Myocyte (in vitro differentiated cells): ENCODE data around the gene MACROD2. TPM values are rescaled to one million over a fixed set of nuclear protein-coding genes. Genes with fewer than 3 reads are reported as not detected.
"Not testable (repeated sequence)": the region's sequence is repeated elsewhere in the genome, so short reads cannot be mapped to it uniquely, and the experiment has no call there.

ENCODE experiments used
- DNase-seq: peaks from one replicate; pipeline ENCODE4 v3.0.0-alpha.2; 2012; ENCODE audit warnings: low read depth
- total RNA-seq: library from RNA; depleted of rRNA; stranded (reverse); fragments of >200 nt; gene quantifications from 2 replicates; pipeline ENCODE4 v1.2.3, GENCODE V29; 2014

MACROD2 gene
- total RNA-seq, 1 donor from 2014 or later = 5.3 TPM

DNA sequence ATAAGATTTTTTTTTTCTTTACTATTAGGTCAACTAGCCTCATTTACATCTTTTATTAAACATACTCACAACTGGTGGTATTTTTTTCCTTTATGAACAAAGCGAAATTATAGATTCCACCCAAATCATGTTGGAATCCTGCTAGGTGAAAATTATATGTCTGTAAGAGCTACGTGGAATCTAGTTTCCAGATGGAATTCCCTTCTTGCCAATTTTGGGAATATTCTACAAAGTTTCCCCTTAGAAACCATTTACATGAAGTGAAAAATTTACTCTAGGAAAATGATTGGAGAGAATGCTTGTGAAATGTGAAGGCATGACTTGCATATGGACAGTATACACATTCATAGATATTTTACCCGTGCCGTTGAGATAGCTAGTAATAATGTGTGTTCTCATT, 1466.6 kb downstream of the MACROD2 start:
- DNase-seq = no peak

GRCh38 chr20:15475483-15475882, 1480.2 kb downstream of the MACROD2 start:
- peak; percentile 50 for DNase-seq

DNA sequence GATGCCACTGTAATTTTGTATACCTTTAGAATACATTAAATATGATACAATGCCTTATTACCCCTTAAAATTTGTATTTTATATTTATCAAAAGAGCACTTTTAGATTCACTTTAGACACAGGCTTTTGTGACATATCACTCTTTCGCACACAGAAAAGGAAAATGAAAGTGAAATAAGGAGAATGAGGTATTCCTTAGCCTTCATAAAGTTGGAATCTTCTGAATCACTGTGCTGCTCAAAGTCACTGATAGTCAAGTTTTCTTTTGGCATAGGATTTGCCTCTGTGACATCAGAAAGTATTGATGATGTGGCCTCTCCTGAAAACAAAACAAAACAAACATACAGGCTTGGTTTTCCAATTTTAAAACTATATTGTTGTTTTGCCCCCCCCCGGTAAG, 1480.9 kb downstream of the MACROD2 start:
- DNase-seq = no peak

- DNase-seq = no peak
Observed at GRCh38 chr20:15476781-15477180, 1481.5 kb downstream of the MACROD2 start.

DNA sequence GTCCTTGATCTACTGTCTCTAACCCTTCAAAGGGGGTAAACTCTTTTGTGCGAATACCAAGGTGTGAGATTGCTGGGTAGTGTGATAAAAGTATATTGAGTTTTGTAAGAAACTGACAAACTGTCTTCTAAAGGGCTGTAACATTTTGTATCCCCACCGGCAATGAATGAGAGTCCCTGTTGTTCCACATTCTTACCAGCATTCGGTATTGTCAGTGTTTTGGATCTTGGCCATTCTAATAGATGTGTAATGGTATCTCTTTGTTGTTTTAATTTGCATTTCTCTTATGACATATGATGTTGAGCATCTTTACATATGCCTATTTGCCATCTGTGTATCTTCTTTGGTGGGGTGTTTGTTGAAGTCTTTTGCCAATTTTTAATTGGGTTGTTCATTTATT, 1487.2 kb downstream of the MACROD2 start:
- no peak for DNase-seq

DNA sequence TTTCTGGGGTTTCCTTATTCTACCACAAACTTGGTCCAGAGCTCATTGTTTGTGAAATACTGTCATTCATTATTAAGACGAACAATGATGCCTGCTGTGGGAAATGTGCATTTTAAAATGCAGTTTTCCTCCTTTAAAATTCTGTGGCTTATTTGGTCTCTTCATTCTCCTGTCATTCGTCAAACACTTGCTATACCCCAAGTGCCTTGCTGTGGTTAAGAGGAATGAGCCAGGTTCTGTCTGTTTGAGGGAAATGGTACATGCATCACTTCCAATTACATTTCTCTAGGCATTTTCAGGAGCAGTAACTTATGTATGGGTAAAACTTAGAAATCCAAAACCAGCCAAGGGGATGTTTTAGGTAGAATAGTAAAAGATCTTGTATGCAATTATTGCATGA, 1490.2 kb downstream of the MACROD2 start:
- DNase-seq = no peak

- no peak for DNase-seq
Observed at GRCh38 chr20:15487030-15487429, 1491.7 kb downstream of the MACROD2 start.

DNA sequence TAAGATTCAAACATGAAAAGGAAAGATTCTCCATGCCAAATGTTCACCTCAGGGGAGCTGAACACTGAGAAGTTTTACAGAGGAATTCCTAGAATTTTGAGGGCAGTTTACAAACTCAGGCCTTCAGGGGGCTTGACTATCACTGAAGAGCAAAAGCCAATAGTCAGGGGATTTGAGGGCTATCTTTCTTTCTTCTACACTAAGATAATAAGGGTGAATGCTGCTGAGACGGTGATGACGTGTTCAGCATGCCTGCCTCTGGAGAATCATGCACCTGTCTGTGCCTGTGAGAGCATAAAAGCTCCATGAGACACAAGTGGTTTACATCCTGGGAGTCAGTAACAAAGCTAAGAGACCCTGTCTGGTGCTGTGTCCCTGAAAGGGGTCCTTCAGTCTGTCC, 1492.4 kb downstream of the MACROD2 start:
- DNase-seq = no peak

- DNase-seq = no peak
Observed at GRCh38 chr20:15491575-15491974, 1496.3 kb downstream of the MACROD2 start.

GRCh38 chr20:15494851-15495250, 1499.5 kb downstream of the MACROD2 start:
- DNase-seq = no peak

DNA sequence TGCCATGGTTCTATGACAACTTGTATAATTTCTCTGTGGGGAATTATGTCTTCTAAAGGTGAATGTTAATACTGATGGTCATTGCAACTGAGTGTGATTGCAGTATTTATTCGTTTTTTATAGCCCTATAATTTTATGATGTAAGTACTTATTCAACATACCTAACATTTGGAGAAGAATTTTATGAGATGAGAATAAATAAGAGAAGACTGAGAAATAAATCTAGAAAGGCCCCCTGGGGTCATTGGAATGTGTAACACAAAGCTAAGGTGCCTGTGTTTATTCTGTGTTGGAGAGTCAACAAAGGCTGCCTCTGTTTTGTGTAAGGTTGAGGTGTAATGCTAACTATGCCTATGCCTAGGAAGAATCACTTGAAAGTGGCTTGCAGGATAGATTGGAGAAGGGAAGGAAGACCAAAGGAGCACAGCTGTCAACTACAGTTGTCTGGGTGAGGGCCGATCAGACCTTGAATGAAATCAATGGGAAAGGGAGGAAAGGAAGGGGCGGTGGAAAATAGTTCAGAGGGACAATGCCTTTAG, 1501.3 kb downstream of the MACROD2 start:
- DNase-seq = no peak

DNA sequence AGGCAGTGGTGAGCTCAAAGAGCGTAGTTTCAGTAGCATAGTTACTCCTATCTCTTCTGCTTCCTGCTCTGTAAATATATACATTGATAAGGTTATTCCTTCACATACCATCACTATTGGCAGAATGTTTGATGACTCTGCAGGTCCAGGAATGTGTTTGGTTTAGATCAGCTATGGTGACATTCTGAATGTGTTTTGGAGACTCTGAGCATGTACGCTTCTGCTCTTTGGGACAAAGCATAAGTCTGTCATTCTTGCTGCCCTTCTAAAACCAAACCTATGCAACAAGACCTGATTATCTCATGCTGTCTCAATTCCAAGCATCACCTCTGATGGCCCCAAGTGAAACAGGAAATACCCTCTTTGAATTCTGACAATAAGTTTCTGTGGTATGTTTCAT, 1503.6 kb downstream of the MACROD2 start:
- DNase-seq = no peak

DNA sequence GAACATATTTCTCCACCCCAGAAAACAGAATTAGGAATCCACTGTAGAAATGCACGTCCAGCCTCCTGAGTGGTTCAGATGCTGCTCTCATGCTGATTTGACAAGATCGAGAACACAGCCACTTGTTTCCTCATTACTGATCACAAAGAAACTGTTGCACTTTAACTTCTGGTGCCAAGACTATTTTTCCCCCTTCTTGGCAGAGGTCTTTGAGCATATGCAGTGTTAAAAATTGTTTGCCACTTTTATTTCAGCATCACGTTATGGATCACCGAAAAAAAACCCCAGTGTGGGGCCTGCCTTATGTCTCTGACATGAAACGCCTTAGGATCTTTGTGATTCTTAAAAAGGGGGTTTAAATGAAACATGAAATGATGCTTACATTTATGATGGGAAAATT, 1511.0 kb downstream of the MACROD2 start:
- DNase-seq = no peak

- no peak for DNase-seq
Observed at GRCh38 chr20:15507151-15507550, 1511.8 kb downstream of the MACROD2 start.

GRCh38 chr20:15511551-15511950, 1516.2 kb downstream of the MACROD2 start:
- no peak for DNase-seq

DNA sequence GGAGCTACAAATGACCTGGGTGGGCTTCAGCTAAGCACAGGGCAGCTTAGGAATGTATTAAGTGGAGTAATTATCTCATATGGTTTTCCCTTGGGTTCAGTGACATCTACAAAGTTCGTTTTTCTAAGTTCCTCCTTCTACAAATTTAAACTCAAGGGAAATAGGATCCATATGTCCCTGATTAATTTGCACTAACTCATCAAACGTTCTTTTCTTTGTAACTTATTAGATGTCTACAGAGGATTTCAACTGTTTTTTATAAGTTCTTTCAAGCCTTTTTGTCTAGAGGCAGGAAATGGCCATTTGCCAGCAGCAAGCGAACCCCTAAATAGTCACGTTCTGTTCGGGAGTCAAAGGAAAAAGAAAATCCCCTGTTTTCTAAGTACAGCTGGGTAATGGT, 1517.6 kb downstream of the MACROD2 start:
- no peak for DNase-seq

DNA sequence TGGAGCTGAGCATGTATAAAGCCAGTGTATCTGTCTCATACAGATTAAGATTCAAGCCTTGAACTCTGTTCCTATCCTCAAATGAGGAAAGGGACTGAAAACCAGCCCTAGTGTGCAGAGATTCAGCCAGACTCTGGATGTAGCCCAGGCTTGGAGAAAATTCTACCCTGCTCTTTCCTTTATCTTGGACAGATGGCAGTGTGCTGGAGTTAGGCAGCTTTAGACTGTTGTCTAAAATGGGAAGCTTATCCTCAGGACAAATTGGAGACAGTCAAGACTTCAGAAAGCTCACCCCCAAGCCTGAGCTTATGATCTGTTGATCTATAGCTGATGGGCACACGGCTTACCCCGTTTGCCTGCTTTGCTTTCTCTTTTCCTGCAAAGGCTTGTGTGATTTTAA, 1520.4 kb downstream of the MACROD2 start:
- no peak for DNase-seq

GRCh38 chr20:15520930-15521524, 1525.7 kb downstream of the MACROD2 start:
- no peak for DNase-seq

DNA sequence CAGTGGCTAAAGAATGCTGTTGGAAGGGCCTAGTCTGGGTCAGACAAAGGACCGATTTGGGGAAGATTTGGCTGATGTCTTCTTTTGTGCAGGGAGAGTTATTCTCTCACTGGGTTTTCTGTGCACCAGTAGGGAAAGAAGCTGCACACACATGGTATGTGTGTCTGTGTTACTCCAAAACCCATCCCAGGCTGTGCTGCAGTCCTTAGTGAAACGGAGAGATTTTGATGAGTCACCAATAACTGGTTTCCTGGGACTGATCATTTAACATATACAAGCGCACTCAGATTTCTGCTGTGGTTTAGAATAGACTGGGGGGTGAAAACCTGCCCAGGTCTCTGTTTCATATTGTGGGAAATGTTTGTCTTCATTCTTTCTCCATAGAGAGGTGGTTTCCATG, 1528.1 kb downstream of the MACROD2 start:
- no peak for DNase-seq

GRCh38 chr20:15528391-15529111, 1533.2 kb downstream of the MACROD2 start:
- peak; percentile 46 for DNase-seq

- no peak for DNase-seq
Observed at GRCh38 chr20:15535863-15536262, 1540.5 kb downstream of the MACROD2 start.

DNA sequence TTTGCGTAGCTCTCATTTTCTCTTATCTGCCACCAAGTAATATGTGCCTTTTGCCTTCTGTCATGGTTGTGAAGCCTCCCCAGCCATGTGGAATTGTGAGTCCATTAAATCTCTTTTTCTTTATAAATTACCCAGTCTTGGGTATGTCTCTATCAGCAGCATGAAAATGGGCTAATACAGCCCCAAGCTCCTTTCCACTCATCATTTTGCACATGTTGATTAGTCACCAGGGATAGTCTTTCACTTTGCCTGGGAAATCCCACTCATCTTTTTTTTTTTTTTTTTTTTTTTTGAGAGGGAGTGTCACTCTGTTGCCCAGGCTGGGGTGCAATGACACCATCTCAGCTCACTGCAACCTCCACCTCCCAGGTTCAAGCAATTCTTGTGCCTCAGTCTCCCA, 1541.9 kb downstream of the MACROD2 start:
- DNase-seq = not testable (repeated sequence)

- DNase-seq = no peak
Observed at GRCh38 chr20:15542655-15543054, 1547.3 kb downstream of the MACROD2 start.
